Ovary (tissue), 9 donors: ENCODE results near the gene RANBP9. TPM values are rescaled to one million over a fixed set of nuclear protein-coding genes. Genes with fewer than 3 reads are reported as not detected.

Source experiments
- DNase-seq, 5 donors: peaks; one replicate each; pipeline ENCODE4 v3.0.0-alpha.2; 2019 to 2020
- H3K27ac ChIP-seq, 2 donors: fragments of 200-600 bp; one replicate each; pipeline versions ENCODE4 v1.5.1 to v1.8.0; 2019 to 2022
- H3K27me3 ChIP-seq: fragments of 200-600 bp; one replicate; pipeline ENCODE4 v1.8.0; 2022
- H3K36me3 ChIP-seq: fragments of 200-600 bp; sonication (generic); one replicate; pipeline ENCODE4 v1.5.1; 2019
- H3K4me1 ChIP-seq: one replicate; pipeline ENCODE4 v1.8.1; 2013; ENCODE audit warnings: mild to moderate bottlenecking, moderate library complexity; ENCODE audit not compliant: insufficient read depth
- H3K4me3 ChIP-seq: fragments of 200-600 bp; sonication (generic); one replicate; pipeline ENCODE4 v1.5.1; 2017
- H3K9me3 ChIP-seq, 2 donors: fragments of 200-600 bp in 1 of 2; sonication (generic) in 1 of 2; one replicate each; pipeline versions ENCODE4 v1.5.1 to v1.8.1; 2013 to 2019; ENCODE audit warnings: mild to moderate bottlenecking in 1 of 2, moderate library complexity in 1 of 2
- CTCF ChIP-seq, 3 donors: fragments of 450-650 bp in 2 of 3; fragments of 200-600 bp in 1 of 3; IDR thresholded peaks; one replicate each; pipeline versions ENCODE4 v1.5.1 to v1.8.0; 2016 to 2022; ENCODE audit warnings: antibody characterized with exemption in 3 of 3, mild to moderate bottlenecking in 1 of 3
- EP300 ChIP-seq: sonication (generic); formaldehyde crosslinking; IDR thresholded peaks from one replicate; pipeline ENCODE4 v1.6.1; 2017; ENCODE audit warnings: antibody characterized with exemption
- POLR2A ChIP-seq: fragments of 450-650 bp; IDR thresholded peaks from one replicate; pipeline ENCODE4 v1.6.1; 2017; ENCODE audit warnings: antibody characterized with exemption, mild to moderate bottlenecking, moderate library complexity
- WGBS, 3 donors: extraction: QIAGEN DNeasy Blood & Tissue Kit in 1 of 3; methylation state at CpG; one replicate each; pipeline versions ENCODE4 v1.1.5 to v1.1.7; 2013 to 2017; 5-methylcytosine and 5-hydroxymethylcytosine counted together
- intact Hi-C, 4 donors: fragments of 100-400 bp; cut with DNase I; formaldehyde crosslinking; loops; one replicate each; pipeline versions ENCODE4 v1.11.0 to v1.15.1; 2022 to 2023
- polyA plus RNA-seq, 2 donors: library from polyadenylated mRNA; stranded (reverse); fragments of 200-250 nt in 1 of 2; fragments of 350-450 nt in 1 of 2; fragmentation: Illumina TruSeq in 1 of 2; extraction: RNeasy Lipid Tissue Mini Kit (QIAGEN cat#74804) in 1 of 2; gene quantifications; one replicate each; pipeline ENCODE4 v1.2.3, GENCODE V29; 2013 to 2014
- total RNA-seq, 7 donors: library from RNA; depleted of rRNA in 2 of 7; stranded (reverse); fragments of >200 nt in 2 of 7; fragmentation: NEBNext Ultra II Directional in 3 of 7; extraction: Animal tissue kit (Norgen Biotek cat#: 25700) in 3 of 7; gene quantifications; one replicate each; pipeline versions ENCODE4 v1.1.0 to v1.2.4, GENCODE V29; 2016 to 2023
- donor health status: DM: no; HTN: no; CAD: no; lungs with moderate emphysema.
- donor health status: DM: no; HTN: no; CAD: no.
- donor health status: Bipolar disorder and iron deficiency.
- donor health status: DM: yes; HTN: yes; CAD: no.
- donor health status: DM: no; HTN: no; CAD: no.
- donor health status: DM: yes; HTN: yes; CAD: no.

RANBP9 gene
- total and polyA plus RNA-seq, 9 donors = 24.8 to 50.6 (median 37.0) TPM

GRCh38 chr6:13638014-13638413, 73.6 kb downstream of the RANBP9 start:
- TF ChIP-seq POLR2A (no peak), CTCF (IDR thresholded peaks at IDR 0.05) (no peak), EP300 (no peak)
- WGBS, 3 donors = 85 to 94% (median 86%) methylated on average over 1 of the region's 1 CpG
- intact Hi-C loops = no loop called here

GRCh38 chr6:13635948-13636658, 75.5 kb downstream of the RANBP9 start:
- H3K27me3 ChIP-seq = no peaks in the 10 kb centered on the region
- WGBS, 3 donors = 81 to 90% (median 81%) methylated on average over 4 of the region's 4 CpGs

More at GRCh38 chr6:13638014-13638413, 73.6 kb downstream of the RANBP9 start:
- Histone ChIP-seq H3K36me3 (no peaks in the 10 kb centered on the region), H3K4me3 (no peak overlapping the region), H3K9me3 (no peaks in the 10 kb centered on the region), H3K27me3 (no peaks in the 10 kb centered on the region), H3K27ac (no peak overlapping the region), H3K4me1 (no peaks in the 10 kb centered on the region)
- no peak for DNase-seq

GRCh38 chr6:13633343-13633742, 78.3 kb downstream of the RANBP9 start:
- TF ChIP-seq CTCF (IDR thresholded peaks at IDR 0.05) = no peak
- TF ChIP-seq POLR2A = no peak
- TF ChIP-seq EP300 = no peak
- Histone ChIP-seq H3K4me1 (no peaks in the 10 kb centered on the region), H3K27ac (no peak overlapping the region), H3K36me3 (no peaks in the 10 kb centered on the region), H3K9me3 (no peaks in the 10 kb centered on the region), H3K4me3 (no peak overlapping the region), H3K27me3 (no peaks in the 10 kb centered on the region)
- intact Hi-C loops = no loop called here
- 96 to 97% (median 96%) methylated on average over 2 of the region's 2 CpGs for WGBS, 3 donors
- DNase-seq = no peak

More at GRCh38 chr6:13635948-13636658, 75.5 kb downstream of the RANBP9 start:
- DNase-seq = no peak
- Histone ChIP-seq H3K4me1 (no peaks in the 10 kb centered on the region), H3K36me3 (no peaks in the 10 kb centered on the region), H3K9me3 (no peaks in the 10 kb centered on the region), H3K27ac (no peak overlapping the region), H3K4me3 (no peak overlapping the region)
- TF ChIP-seq EP300 (no peak), CTCF (IDR thresholded peaks at IDR 0.05) (no peak), POLR2A (no peak)
- intact Hi-C loops = no loop called here

- intact Hi-C loops = no loop called here
- no peak for DNase-seq
- WGBS, 3 donors = 90 to 100% (median 93%) methylated on average over 1 of the region's 1 CpG
- Histone ChIP-seq H3K36me3 (no peaks in the 10 kb centered on the region), H3K9me3 (no peaks in the 10 kb centered on the region), H3K27me3 (no peaks in the 10 kb centered on the region), H3K27ac (no peak overlapping the region), H3K4me1 (no peaks in the 10 kb centered on the region), H3K4me3 (no peak overlapping the region)
- no peak for TF ChIP-seq POLR2A
- TF ChIP-seq CTCF (IDR thresholded peaks at IDR 0.05) = no peak
- TF ChIP-seq EP300 = no peak
Observed at GRCh38 chr6:13630499-13630898, 81.1 kb downstream of the RANBP9 start.
